Measurements from ENCODE around the gene LHPP.

LHPP gene

GRCh38 chr10:124450012-124450782 is 11.4 kb upstream of the LHPP start, which contains the start of gene NKX1-2:
TSS of gene NKX1-2 (minus strand) at chr10:124450035. CDS start at chr10:124449943, 92 bp downstream.
- peaks cover 81% of the 10 kb centered on the region for H3K27me3 ChIP-seq (ENCODE audit: control insufficient read depth, low read length)
- H3K27ac ChIP-seq (ENCODE audit: low read depth, low read length): no peak within 1 kb of the TSS
- no peaks in the 10 kb centered on the region for H3K4me1 ChIP-seq (ENCODE audit: control insufficient read depth, low read length)
- H3K36me3 ChIP-seq (ENCODE audit: control insufficient read depth, low read length): no peaks in the 10 kb centered on the region
- H3F3A ChIP-seq (ENCODE audit: control insufficient read depth, insufficient read depth): no peaks in the 10 kb centered on the region
- no peak within 1 kb of the TSS for H3K4me2 ChIP-seq (ENCODE audit: low read length)
- H3K4me3 ChIP-seq (ENCODE audit: low read length): no peak within 1 kb of the TSS
- no peaks in the 10 kb centered on the region for H3K9me3 ChIP-seq (ENCODE audit: control insufficient read depth, insufficient read depth, low read length)
- TF ChIP-seq EZH2phosphoT487 (IDR thresholded peaks at IDR 0.05; ENCODE audit: borderline replicate concordance, low read length) (peak; percentile 22; the same call in 1 of the 2 replicates), CTCF (IDR thresholded peaks at IDR 0.05; ENCODE audit: low read depth, low read length, poor library complexity, severe bottlenecking) (no peak)
- H3K79me2 ChIP-seq (ENCODE audit: control insufficient read depth, low read length): no peaks in the 10 kb centered on the region
- peaks cover 3% of the 10 kb centered on the region; the same call in 1 of the 2 replicates for H4K20me1 ChIP-seq (ENCODE audit: control insufficient read depth, insufficient read depth, low read depth, low read length)
- no peaks in the 10 kb centered on the region for H3K9me2 ChIP-seq (replicated peaks; ENCODE audit: control insufficient read depth, low read length)

DNA sequence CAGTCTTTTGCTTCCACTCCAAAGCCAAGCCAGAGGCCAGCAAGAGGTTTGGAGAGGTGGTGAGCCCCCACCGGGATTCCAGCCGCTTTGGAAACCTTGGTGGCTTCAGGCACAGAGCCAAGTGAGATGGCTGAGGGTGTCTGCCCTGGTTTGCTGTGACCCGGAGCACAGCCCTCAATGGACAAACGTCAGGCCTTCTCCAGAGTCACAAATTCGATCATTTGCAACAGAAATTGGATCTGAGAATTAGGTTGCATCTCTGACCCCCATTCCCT is 10.9 kb upstream of the LHPP start:
- Histone ChIP-seq H3K27me3 (ENCODE audit: control insufficient read depth, low read length) (peaks cover 79% of the 10 kb centered on the region), H4K20me1 (ENCODE audit: control insufficient read depth, insufficient read depth, low read depth, low read length) (peaks cover 3% of the 10 kb centered on the region; the same call in 1 of the 2 replicates), H3K9me2 (replicated peaks; ENCODE audit: control insufficient read depth, low read length) (no peaks in the 10 kb centered on the region), H3K36me3 (ENCODE audit: control insufficient read depth, low read length) (no peaks in the 10 kb centered on the region), H3K4me1 (ENCODE audit: control insufficient read depth, low read length) (no peaks in the 10 kb centered on the region), H3K4me3 (ENCODE audit: low read length) (no peak overlapping the region), H3K4me2 (ENCODE audit: low read length) (no peak overlapping the region), H3K27ac (ENCODE audit: low read depth, low read length) (no peak overlapping the region), H3F3A (ENCODE audit: control insufficient read depth, insufficient read depth) (no peaks in the 10 kb centered on the region), H3K79me2 (ENCODE audit: control insufficient read depth, low read length) (no peaks in the 10 kb centered on the region), H3K9me3 (ENCODE audit: control insufficient read depth, insufficient read depth, low read length) (no peaks in the 10 kb centered on the region)
- no peak for TF ChIP-seq CTCF (IDR thresholded peaks at IDR 0.05; ENCODE audit: low read depth, low read length, poor library complexity, severe bottlenecking)
- TF ChIP-seq EZH2phosphoT487 (IDR thresholded peaks at IDR 0.05; ENCODE audit: borderline replicate concordance, low read length): no peak

- Histone ChIP-seq H3K36me3 (ENCODE audit: control insufficient read depth, low read length) (no peaks in the 10 kb centered on the region), H3K4me1 (ENCODE audit: control insufficient read depth, low read length) (no peaks in the 10 kb centered on the region), H3F3A (ENCODE audit: control insufficient read depth, insufficient read depth) (no peaks in the 10 kb centered on the region), H3K27ac (ENCODE audit: low read depth, low read length) (no peak overlapping the region), H3K4me3 (ENCODE audit: low read length) (no peak overlapping the region), H3K79me2 (ENCODE audit: control insufficient read depth, low read length) (no peaks in the 10 kb centered on the region), H4K20me1 (ENCODE audit: control insufficient read depth, insufficient read depth, low read depth, low read length) (no peaks in the 10 kb centered on the region), H3K9me3 (ENCODE audit: control insufficient read depth, insufficient read depth, low read length) (no peaks in the 10 kb centered on the region), H3K27me3 (ENCODE audit: control insufficient read depth, low read length) (peaks cover 77% of the 10 kb centered on the region), H3K4me2 (ENCODE audit: low read length) (no peak overlapping the region), H3K9me2 (replicated peaks; ENCODE audit: control insufficient read depth, low read length) (no peaks in the 10 kb centered on the region)
- TF ChIP-seq CTCF (IDR thresholded peaks at IDR 0.05; ENCODE audit: low read depth, low read length, poor library complexity, severe bottlenecking) (no peak), EZH2phosphoT487 (IDR thresholded peaks at IDR 0.05; ENCODE audit: borderline replicate concordance, low read length) (no peak)
Measured at GRCh38 chr10:124451276-124451675, 10.3 kb upstream of the LHPP start.
